Fibroblast of villous mesenchyme (primary cell): ENCODE results near the gene CD164L2. TPM values are rescaled to one million over a fixed set of nuclear protein-coding genes. Genes with fewer than 3 reads are reported as not detected.

ENCODE experiments used
- DNase-seq: peaks from one replicate; pipeline ENCODE4 v3.0.0-alpha.2; 2010; ENCODE audit warnings: low read depth
- H3K4me3 ChIP-seq: 2 replicates; pipeline ENCODE4 v1.5.1; 2011; ENCODE audit warnings: low read depth, mild to moderate bottlenecking, low read length
- total RNA-seq: library from RNA; depleted of rRNA; stranded (reverse); fragments of >200 nt; gene quantifications from 2 replicates; pipeline ENCODE4 v1.2.3, GENCODE V29; 2012
- TF ChIP-seq, protein P1 (sequence below): IDR thresholded peaks from 2 replicates; pipeline ENCODE4 v1.5.1; 2012; ENCODE audit warnings: low read depth, mild to moderate bottlenecking, low read length; ENCODE audit not compliant: insufficient read depth

CD164L2 gene
- total RNA-seq, 1 donor: not detected

GRCh38 chr1:27374362-27375086 lies 8.6 kb downstream of the CD164L2 start, which contains the start of gene FCN3:
Gene FCN3 (minus strand): TSS chr1:27374824. CDS start chr1:27374818, 6 bp downstream.
- DNase-seq: no peak
- TF ChIP-seq, protein P1, sequence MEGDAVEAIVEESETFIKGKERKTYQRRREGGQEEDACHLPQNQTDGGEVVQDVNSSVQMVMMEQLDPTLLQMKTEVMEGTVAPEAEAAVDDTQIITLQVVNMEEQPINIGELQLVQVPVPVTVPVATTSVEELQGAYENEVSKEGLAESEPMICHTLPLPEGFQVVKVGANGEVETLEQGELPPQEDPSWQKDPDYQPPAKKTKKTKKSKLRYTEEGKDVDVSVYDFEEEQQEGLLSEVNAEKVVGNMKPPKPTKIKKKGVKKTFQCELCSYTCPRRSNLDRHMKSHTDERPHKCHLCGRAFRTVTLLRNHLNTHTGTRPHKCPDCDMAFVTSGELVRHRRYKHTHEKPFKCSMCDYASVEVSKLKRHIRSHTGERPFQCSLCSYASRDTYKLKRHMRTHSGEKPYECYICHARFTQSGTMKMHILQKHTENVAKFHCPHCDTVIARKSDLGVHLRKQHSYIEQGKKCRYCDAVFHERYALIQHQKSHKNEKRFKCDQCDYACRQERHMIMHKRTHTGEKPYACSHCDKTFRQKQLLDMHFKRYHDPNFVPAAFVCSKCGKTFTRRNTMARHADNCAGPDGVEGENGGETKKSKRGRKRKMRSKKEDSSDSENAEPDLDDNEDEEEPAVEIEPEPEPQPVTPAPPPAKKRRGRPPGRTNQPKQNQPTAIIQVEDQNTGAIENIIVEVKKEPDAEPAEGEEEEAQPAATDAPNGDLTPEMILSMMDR: no peak
- no peak within 1 kb of the TSS for H3K4me3 ChIP-seq

GRCh38 chr1:27372808-27373690 lies 10.1 kb downstream of the CD164L2 start:
- TF ChIP-seq, protein P1: peak; percentile 41
- DNase-seq: no peak
- H3K4me3 ChIP-seq: no peak overlapping the region

DNA sequence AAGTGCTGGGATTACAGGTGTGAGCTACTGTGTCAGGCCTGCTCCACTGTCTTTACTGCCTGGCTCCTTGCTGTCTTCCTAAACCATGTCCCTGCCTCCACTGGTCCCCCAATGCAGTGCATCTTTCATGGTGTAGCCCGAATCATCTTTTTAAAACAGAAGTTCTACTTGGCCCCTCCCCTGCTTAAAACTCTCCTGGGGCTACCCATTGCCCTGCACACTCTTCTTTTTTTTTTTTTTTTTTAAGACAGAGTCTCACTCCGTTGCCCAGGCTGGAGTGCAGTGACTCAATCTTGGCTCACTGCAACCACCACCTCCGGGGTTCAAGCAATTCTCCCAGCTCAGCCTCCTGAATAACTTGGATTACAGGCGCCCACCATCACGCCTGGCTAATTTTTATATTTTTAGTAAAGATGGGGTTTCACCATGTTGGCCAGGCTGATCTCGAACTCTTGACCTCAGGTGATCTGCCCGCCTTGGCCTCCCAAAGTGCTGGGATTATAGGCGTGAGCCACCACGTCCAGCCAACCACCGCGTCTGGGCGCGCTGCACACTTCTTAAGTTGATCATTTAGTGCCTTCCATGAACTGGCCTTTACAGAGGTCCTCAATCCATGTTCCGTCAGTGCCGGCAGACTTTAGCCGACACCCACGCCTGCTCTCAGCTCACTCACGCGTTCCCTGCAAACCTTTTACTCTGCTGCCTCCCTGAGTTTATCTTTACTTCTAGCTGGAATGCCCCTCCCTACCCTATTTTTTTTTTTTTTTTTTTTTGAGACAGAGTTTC lies 10.9 kb downstream of the CD164L2 start:
- no peak for DNase-seq
- TF ChIP-seq, protein P1: no peak
- H3K4me3 ChIP-seq: no peak overlapping the region

- DNase-seq: peak; percentile 45
- H3K4me3 ChIP-seq: no peak overlapping the region
- TF ChIP-seq, protein P1: peak; percentile 46
Observed at GRCh38 chr1:27368869-27369582, 14.1 kb downstream of the CD164L2 start.

GRCh38 chr1:27367160-27367650 lies 15.9 kb downstream of the CD164L2 start:
- DNase-seq: no peak
- H3K4me3 ChIP-seq: peak overlapping the region; percentile 83
- TF ChIP-seq, protein P1: no peak
